Measurements from ENCODE around the gene GATAD2A.

Gene GATAD2A

DNA sequence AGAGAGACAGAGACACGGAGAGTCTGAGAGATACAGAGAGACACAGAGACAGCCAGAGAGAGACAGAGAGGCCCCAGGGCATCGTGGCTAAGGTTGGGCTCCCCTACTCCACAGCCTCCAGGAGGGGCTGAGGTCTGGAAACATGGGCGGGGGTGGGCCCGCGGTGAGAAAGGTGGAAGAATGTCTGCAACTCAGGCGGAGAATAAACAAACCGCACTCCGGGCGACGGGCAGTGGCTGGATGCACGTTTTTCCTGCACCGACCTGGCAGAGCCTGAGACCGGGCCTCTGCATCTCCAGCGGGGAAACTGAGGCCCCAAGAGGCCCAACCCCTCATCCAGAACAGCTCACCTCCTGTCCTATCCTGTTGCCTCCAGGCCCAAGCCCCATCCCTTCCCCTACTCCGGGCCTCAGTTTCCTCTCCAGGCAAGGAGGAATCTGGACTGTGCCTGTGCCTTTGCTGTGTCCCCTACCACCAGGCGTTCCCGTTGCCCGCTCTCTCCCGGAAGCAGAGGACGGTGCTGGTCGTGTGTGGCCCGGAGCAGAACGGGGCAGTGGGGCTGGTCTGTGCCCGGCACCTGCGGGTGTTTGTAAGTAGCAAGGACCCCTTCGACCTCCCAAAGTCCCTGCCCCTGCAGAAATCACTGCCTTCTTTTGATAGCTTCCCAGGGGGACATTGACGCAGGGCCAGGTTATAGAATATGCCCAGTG, 129.2 kb downstream of the GATAD2A start:
- DNase-seq = no peak

DNA sequence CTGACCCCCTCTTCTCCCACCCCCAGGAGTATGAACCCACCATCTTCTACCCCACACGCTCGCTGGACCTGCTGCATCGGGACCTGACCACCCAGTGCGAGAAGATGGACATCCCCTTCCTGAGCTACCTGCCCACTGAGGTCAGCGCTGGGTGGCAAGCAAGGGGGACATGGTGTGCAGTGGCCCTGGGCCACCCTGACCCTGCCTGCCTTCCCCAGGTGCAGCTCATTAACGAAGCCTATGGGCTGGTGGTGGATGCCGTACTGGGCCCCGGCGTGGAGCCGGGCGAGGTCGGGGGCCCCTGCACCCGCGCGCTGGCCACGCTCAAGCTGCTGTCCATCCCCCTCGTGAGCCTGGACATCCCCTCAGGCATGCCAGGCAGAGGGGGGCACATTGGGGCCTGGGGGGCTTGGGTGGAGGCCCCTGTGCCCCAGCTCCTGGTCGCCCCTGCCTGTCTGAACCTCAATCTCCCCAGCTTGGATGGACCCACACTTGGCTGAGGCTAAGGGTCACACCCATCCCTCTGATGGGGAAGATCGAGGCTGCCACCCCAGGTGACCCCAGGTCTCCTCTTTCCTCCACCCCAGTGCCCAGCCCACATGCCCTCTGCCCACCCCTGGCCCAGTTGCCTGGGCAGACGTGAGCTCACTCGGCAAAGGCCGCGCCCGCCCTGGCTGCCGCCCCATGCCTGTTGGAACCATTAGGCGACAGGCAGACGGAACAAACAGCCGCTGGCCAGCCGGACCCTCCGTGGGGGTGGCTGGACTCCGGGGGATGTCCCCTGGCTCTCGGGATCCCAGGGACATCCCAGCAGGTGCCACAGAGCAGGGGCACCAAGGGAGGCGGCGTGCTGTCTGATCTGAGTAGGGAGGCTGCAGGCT, 130.1 kb downstream of the GATAD2A start:
- DNase-seq = no peak

GRCh38 chr19:19537075-19538048, 131.9 kb downstream of the GATAD2A start:
- DNase-seq = no peak

GRCh38 chr19:19538061-19538784, 132.7 kb downstream of the GATAD2A start, which contains the start of gene CILP2:
CILP2 (plus strand) TSS chr19:19538265; CDS start chr19:19538350, 85 bp downstream.
- peak; percentile 80 for DNase-seq

DNA sequence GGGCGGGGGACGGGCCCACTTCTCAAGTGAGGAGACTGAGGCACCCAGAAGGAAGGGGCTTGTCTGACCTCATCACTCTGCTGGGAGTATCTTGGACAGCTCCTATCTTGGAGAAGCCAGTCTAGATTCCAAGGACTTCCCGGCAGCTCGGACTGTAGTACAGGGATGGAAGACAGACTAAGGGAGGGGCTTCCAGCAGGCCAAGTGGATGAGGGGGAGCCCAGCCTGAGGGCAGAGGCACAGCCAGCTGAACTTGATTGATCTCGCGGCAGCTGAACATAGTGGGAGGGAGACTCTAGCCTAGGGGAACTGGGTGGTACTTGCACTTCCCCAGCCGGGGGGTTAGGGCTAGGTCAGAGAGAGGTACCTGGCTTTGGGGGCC, 133.3 kb downstream of the GATAD2A start:
- DNase-seq = no peak

DNA sequence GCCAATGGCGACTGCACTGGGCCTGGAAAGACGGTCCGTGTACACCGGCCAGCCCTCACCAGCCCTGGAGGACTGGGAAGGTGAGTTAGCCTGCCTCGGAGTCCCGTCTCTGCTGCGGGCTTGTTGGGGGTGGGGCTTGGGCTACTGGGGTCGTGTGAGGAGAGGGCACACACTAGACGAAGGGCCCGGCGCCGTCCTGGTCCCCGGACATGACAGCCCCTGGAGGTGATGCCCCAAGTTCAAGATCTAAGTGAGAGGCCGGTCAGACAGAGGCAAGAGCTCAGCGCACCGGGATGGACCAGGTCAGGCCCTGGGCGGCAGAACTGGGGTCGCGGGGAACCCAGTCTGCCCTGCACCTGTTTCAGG, 134.2 kb downstream of the GATAD2A start:
- no peak for DNase-seq

GRCh38 chr19:19540064-19540714, 134.7 kb downstream of the GATAD2A start:
- DNase-seq = peak; percentile 89

DNA sequence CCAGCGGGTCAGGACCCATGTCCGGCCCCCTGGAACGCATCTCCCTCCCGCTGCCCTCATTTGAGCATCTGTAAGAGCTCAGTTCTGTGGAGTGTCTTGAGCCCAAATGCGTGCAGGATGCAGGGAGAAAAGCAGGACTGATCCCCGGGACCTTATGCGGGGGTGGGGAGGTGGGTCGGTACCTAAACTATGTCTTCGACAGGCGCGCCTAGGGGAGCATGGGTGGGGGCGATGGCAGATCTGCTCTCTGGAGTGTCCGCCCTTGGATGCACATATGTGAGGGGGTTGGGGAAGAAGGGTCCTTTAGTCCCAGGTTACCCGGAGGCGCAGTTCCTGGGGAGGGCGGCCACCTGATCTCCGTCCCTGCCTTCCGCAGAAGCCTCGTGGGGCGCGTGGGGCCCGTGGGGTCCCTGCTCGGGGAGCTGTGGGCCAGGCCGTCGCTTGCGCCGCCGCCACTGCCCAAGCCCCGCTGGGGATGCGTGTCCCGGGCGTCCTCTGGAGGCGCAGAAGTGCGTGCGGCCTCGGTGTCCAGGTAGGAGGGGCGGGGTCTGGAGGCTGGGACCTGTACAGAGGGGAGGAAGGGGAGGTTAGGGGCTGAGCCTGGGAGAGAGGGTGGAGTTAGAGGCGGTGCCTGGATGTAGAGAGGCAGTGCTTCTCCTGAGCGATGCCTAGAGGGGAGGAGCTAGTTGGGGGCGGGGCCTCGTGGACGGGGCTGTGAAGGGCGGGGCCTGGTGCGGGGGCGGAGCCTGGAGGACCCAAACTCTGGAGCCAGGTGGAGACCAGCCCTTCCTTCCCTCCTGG, 135.4 kb downstream of the GATAD2A start:
- DNase-seq = peak; percentile 91

DNA sequence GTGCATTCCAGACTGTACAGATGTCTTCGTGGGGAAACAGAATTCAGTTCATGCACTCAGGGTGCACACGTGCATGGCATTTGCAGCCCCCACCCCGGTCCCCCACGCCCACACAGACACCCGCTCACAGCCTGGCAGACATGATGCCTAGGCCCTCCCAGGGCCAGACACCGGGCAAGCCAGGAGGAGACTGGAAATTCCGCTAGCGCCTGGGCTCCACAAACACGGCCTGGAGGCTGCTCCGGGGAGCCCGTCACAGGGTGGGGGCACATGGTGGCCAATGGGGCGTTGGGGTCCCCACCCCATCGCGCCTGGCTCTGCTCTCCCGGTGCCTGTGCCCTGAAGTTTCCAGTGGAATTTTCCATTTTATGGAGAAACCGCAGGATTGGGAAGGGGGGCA, 136.1 kb downstream of the GATAD2A start:
- no peak for DNase-seq

DNA sequence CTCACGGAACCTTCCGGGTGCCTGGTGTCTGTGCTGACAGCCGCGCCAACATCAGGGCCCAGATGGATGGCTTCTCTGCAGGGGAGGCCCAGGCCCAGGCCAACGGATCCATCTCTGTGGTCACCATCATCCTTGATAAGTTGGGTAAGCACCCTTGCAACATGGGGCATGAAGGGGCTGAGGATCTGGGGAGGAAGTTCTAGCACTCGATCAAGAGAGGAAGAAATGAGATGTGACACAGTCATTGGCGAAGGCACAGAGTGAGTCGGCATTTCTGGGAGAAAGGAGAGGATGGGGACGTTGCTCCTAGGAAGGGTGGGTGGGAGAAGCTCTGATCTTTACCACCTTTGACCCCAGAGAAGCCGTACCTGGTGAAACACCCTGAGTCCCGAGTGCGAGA, 137.0 kb downstream of the GATAD2A start:
- DNase-seq = no peak

- DNase-seq = no peak
These were observed 137.6 kb downstream of the GATAD2A start for GRCh38 chr19:19543101-19543500.

- no peak for DNase-seq
These were observed 138.2 kb downstream of the GATAD2A start for GRCh38 chr19:19543640-19544039.

- no peak for DNase-seq
These were observed 138.9 kb downstream of the GATAD2A start for GRCh38 chr19:19544257-19544953.

DNA sequence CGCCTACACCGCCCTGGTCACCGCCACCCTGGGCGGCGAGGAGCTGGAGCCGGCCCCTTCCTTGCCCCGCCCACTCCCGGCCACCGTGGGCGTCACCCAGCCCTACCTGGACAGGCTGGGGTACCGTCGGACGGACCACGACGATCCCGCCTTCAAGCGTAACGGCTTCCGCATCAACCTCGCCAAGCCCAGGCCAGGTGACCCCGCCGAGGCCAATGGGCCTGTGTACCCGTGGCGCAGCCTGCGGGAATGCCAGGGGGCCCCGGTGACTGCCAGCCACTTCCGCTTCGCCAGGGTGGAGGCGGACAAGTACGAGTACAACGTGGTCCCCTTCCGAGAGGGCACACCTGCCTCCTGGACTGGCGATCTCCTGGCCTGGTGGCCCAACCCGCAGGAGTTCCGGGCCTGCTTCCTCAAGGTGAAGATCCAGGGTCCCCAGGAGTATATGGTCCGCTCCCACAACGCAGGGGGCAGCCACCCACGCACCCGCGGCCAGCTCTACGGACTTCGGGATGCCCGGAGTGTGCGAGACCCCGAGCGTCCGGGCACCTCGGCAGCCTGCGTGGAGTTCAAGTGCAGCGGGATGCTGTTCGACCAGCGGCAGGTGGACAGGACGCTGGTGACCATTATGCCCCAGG, 139.6 kb downstream of the GATAD2A start:
- no peak for DNase-seq

- DNase-seq = no peak
These were observed 140.2 kb downstream of the GATAD2A start for GRCh38 chr19:19545707-19546106.

GRCh38 chr19:19546751-19547162, 141.3 kb downstream of the GATAD2A start:
- no peak for DNase-seq

DNA sequence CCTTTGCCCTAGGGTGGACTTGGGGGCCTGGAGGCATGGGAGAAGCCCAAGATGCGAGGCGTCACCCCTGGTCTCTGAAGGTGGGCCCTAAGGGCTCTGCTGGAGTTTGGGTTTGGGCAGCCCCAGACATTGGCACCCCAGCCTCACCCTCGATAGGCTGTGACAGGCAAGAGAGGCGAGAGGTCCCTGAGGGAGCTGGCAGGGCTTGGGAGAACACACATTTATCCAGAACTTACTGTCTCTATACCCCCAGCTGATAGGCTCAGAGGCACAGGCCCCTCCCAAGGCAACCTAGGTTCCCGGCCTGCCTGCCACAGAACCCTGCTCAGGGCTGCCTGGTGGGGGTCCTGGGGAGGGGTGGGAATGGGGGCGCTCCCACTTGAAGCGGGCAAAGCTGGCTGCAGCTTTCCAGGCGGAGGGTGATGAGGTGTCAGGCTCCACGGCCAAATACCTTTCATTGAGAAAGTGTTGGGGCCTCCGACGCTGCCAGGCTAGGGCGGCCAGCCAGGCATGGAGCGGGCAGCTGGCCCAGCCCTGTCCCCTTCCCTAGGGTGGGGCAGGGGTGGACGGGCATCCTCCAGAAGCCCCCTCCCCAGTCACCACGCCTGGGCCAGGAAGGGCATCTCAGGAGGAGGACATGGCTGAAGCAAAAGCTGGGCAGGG, 142.3 kb downstream of the GATAD2A start:
- no peak for DNase-seq

GRCh38 chr19:19548915-19549759, 143.7 kb downstream of the GATAD2A start:
- DNase-seq = no peak
